Astrocyte (in vitro differentiated cells and primary cell): ENCODE data around the gene C21orf58.

ENCODE experiments used
- EZH2 ChIP-seq: IDR thresholded peaks from 2 replicates; pipeline ENCODE4 v1.6.1; 2012; ENCODE audit warnings: mild to moderate bottlenecking, low read length, inconsistent platforms; ENCODE audit not compliant: insufficient read depth
- TF ChIP-seq, protein P1 (sequence below): IDR thresholded peaks from 2 replicates; pipeline ENCODE4 v1.5.1; 2011; ENCODE audit warnings: low read depth, mild to moderate bottlenecking, inconsistent platforms, low read length, moderate library complexity; ENCODE audit not compliant: insufficient read depth

DNA sequence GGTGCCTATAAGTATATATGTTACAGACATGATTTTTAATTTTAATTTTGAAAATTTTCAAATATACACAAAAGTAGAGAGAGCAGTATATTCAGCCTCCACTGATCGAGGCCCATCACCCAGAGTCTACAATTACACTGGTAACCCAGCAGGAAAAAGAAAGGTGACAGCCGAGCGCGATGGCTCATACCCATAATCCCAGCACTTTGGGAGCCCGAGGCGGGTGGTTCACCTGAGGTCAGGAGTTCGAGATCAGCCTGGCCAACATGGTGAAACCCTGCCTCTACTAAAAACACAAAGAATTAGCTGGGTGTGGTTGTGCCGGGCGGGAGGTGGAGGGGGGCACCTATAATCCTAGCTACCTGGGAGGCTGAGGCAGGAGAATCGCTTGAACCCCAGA is 36.1 kb downstream of the C21orf58 start:
- no peak for TF ChIP-seq EZH2
- TF ChIP-seq, protein P1, sequence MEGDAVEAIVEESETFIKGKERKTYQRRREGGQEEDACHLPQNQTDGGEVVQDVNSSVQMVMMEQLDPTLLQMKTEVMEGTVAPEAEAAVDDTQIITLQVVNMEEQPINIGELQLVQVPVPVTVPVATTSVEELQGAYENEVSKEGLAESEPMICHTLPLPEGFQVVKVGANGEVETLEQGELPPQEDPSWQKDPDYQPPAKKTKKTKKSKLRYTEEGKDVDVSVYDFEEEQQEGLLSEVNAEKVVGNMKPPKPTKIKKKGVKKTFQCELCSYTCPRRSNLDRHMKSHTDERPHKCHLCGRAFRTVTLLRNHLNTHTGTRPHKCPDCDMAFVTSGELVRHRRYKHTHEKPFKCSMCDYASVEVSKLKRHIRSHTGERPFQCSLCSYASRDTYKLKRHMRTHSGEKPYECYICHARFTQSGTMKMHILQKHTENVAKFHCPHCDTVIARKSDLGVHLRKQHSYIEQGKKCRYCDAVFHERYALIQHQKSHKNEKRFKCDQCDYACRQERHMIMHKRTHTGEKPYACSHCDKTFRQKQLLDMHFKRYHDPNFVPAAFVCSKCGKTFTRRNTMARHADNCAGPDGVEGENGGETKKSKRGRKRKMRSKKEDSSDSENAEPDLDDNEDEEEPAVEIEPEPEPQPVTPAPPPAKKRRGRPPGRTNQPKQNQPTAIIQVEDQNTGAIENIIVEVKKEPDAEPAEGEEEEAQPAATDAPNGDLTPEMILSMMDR: no peak
